HFF-Myc (cell line): ENCODE results near the gene MAP4K4.

Source experiments
- DNase-seq: peaks from one replicate; pipeline ENCODE4 v3.0.0-alpha.2; 2011; ENCODE audit warnings: low read depth; ENCODE audit errors: extremely low read depth
- H3K4me3 ChIP-seq: replicated peaks from 2 replicates; pipeline ENCODE4 v1.5.1; 2011; ENCODE audit warnings: low read depth, mild to moderate bottlenecking, control low read depth, low read length
- TF ChIP-seq, protein P1 (sequence below): IDR thresholded peaks from 2 replicates; pipeline ENCODE4 v1.5.1; 2012; ENCODE audit warnings: mild to moderate bottlenecking, low read depth, low read length, control low read depth; ENCODE audit errors: missing control alignments

MAP4K4 gene

DNA sequence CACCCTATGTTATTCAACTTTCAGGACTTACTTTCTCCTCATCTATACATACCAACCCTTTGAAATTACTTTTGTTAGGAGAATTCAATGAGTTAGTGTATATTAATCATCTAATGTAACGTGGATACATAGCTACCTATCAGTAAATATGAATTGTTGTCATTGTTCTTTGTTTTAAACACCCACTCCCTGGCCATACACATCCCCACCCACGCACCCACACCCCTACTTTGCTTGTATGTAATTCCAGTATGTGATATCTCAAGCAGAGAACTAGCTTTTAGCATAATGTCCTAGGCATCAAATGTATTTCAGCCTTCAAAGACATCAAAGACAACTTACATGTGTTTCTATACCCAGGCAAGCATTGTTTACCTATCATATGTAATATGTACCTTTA is 129.2 kb downstream of the MAP4K4 start:
- H3K4me3 ChIP-seq = no peak overlapping the region
- DNase-seq = no peak
- TF ChIP-seq, protein P1, sequence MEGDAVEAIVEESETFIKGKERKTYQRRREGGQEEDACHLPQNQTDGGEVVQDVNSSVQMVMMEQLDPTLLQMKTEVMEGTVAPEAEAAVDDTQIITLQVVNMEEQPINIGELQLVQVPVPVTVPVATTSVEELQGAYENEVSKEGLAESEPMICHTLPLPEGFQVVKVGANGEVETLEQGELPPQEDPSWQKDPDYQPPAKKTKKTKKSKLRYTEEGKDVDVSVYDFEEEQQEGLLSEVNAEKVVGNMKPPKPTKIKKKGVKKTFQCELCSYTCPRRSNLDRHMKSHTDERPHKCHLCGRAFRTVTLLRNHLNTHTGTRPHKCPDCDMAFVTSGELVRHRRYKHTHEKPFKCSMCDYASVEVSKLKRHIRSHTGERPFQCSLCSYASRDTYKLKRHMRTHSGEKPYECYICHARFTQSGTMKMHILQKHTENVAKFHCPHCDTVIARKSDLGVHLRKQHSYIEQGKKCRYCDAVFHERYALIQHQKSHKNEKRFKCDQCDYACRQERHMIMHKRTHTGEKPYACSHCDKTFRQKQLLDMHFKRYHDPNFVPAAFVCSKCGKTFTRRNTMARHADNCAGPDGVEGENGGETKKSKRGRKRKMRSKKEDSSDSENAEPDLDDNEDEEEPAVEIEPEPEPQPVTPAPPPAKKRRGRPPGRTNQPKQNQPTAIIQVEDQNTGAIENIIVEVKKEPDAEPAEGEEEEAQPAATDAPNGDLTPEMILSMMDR = no peak

DNA sequence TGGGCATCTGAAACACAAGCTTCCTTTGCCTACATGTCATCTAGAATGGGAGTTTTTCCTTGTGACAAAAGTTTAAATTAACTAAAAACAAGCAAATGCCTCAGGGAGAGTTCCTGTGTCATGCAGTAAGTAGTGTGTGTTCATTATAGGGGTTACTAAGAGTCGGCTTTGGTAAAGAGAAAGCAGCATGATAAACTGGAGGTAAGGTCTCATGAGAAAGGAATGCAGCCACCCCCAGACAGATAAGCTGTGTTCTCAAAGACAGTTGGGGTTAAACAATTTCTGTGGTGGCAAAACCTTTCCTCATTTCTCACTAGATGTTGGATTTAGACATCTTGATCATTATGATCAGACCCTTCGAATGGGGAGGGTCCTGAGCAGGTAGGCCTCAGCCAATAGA is 129.7 kb downstream of the MAP4K4 start:
- DNase-seq = no peak
- TF ChIP-seq, protein P1 = no peak
- no peak overlapping the region for H3K4me3 ChIP-seq

DNA sequence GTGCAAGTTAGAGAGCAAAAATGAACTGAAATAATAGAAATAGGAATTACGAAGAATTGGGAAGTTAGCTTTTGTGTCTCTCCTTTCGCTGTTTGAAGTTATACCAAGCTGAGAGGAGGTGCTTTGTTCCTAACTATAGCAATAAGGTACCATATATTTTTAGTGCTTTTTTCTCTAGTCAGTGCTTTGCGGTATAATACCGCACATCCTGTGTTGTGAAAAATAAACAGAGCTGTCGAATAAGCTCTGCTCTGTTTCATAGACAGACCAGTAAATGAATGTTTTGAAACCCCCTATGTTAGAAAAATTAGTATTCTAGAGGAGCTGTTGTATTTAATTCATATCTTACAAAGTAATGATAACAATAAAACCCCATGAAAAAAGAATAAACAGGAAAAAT is 130.8 kb downstream of the MAP4K4 start:
- TF ChIP-seq, protein P1 = no peak
- no peak overlapping the region for H3K4me3 ChIP-seq
- no peak for DNase-seq

DNA sequence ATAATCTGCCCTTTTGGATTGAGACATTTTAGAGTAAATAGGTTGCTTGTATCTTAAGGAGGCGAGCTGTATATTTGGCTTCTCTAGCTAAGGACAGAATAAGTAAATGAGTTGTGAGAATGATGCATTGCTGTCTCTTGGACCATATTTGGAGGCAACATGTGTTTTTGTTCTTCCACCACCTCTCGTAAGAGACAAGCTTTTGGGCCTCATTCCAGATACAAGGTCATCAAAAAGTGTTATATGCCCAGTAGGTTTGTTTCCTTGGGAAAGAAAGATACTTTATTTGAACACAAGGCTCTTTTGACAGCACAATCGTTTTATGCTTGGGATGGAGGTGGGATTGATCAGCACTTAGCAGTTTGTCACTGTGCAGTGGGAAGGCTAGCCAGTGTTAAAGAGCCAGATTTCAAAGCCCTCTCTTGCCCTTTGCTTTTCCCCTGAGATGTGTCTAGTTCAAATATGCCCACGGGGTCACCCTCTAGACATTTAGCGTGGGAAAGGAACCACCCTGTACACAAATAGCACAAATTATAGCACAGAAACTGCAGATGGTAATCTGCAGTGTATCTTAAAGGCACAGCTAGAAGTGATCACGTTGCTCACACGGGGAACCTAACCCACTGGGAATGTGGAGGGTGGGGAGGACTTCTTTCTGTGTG is 131.3 kb downstream of the MAP4K4 start:
- no peak for DNase-seq
- H3K4me3 ChIP-seq = no peak overlapping the region
- TF ChIP-seq, protein P1 = no peak

DNA sequence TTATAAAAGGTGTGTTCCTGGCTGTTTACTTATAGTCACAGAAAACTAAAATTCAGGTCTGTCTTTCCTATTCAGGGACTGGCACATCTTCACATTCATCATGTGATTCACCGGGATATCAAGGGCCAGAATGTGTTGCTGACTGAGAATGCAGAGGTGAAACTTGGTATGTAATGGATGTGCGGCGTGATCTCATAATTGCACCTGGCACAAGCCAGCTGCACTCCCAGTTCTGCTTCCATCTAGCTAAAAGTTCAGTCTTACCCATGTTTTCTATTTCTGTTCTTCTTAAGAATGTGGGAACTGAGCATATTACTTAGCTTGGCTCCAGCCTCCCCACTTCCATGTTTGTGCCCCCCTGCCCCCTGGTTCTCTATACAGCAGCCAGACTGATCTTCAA is 131.9 kb downstream of the MAP4K4 start:
- TF ChIP-seq, protein P1 = no peak
- no peak overlapping the region for H3K4me3 ChIP-seq
- DNase-seq = no peak

DNA sequence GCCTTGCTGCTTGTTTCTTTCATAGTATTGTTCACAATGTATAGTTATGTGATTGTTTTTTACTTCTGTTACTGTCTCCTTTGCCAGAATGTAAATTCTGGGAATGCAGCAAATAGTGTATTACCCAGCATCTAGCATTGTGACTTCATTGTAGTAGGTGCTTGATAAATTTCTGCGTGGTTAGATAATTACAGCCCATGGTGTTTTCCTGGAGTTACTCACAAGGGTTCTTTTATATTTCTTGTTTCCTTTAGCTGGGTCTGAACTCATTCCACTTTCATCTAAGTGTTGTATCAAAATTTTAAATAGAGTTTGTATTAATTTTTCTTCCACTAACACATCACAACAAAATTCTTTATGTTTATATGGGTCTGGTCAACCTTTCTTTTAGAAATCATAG is 132.6 kb downstream of the MAP4K4 start:
- DNase-seq = no peak
- H3K4me3 ChIP-seq = no peak overlapping the region
- TF ChIP-seq, protein P1 = no peak

DNA sequence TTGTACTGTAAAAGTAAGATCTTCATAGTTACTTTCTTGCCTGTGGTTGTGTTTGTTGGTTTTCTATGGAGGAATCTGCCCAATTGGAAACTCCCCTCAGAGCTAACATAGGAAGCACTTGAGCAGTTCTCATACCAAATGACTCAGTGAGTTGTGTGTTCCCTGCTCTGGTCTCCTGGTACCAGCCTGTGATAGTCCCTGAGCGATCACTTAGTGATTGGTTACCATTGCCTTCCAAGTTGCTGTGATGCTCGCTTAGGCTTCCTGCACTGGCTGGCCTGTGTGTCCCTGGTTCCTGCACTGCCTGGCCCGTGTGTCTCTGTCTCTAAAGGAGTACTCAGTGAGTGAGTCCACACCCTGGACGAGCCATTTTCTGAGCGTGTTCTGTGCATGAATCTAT is 133.0 kb downstream of the MAP4K4 start:
- TF ChIP-seq, protein P1 = no peak
- H3K4me3 ChIP-seq = no peak overlapping the region
- DNase-seq = no peak
